H9 (cell line): ENCODE data around the gene CDYL. TPM values are rescaled to one million over a fixed set of nuclear protein-coding genes. Genes with fewer than 3 reads are reported as not detected.

ENCODE experiments used
- DNase-seq: peaks from one replicate; pipeline ENCODE4 v3.0.0-alpha.2; 2017
- H2AFZ ChIP-seq: one replicate; pipeline ENCODE4 v1.6.1; 2013; ENCODE audit warnings: mild to moderate bottlenecking, low read length, control low read depth, moderate library complexity
- H2AK5ac ChIP-seq: 2 replicates; pipeline ENCODE4 v1.6.1; 2013; ENCODE audit warnings: low read length, control low read depth, mixed read lengths; ENCODE audit not compliant: insufficient read length
- H2BK120ac ChIP-seq: one replicate; pipeline ENCODE4 v1.6.1; 2013; ENCODE audit warnings: low read depth, mild to moderate bottlenecking, low read length, control low read depth, inconsistent platforms; ENCODE audit not compliant: poor library complexity, severe bottlenecking
- H2BK12ac ChIP-seq: 2 replicates; pipeline ENCODE4 v1.6.1; 2013; ENCODE audit warnings: low read length, control low read depth, mixed read lengths, low read depth; ENCODE audit not compliant: insufficient read length
- H2BK15ac ChIP-seq: 2 replicates; pipeline ENCODE4 v1.6.1; 2013; ENCODE audit warnings: low read depth, low read length, control low read depth
- H2BK20ac ChIP-seq: one replicate; pipeline ENCODE4 v1.6.1; 2013; ENCODE audit warnings: low read depth, mild to moderate bottlenecking, low read length, control low read depth, inconsistent platforms; ENCODE audit not compliant: poor library complexity, severe bottlenecking
- H2BK5ac ChIP-seq: 2 replicates; pipeline ENCODE4 v1.6.1; 2013; ENCODE audit warnings: low read length, control low read depth, mixed read lengths; ENCODE audit not compliant: insufficient read length
- H3K14ac ChIP-seq: 2 replicates; pipeline ENCODE4 v1.6.1; 2013; ENCODE audit warnings: low read length, control low read depth; ENCODE audit not compliant: insufficient read depth
- H3K18ac ChIP-seq: 2 replicates; pipeline ENCODE4 v1.6.1; 2013; ENCODE audit warnings: low read depth, mild to moderate bottlenecking, mixed read lengths, low read length, control low read depth; ENCODE audit not compliant: insufficient read length
- H3K23ac ChIP-seq: 2 replicates; pipeline ENCODE4 v1.6.1; 2013; ENCODE audit warnings: low read length, control low read depth, mixed read lengths, low read depth; ENCODE audit not compliant: insufficient read length
- H3K23me2 ChIP-seq: 2 replicates; pipeline ENCODE4 v1.6.1; 2013; ENCODE audit warnings: low read depth, mild to moderate bottlenecking, mixed read lengths, low read length, control low read depth; ENCODE audit not compliant: insufficient read length, poor library complexity, severe bottlenecking
- H3K27ac ChIP-seq: 2 replicates; pipeline ENCODE4 v1.5.1; 2013; ENCODE audit warnings: low read length, control low read depth, mixed read lengths, low read depth; ENCODE audit not compliant: insufficient read length
- H3K27me3 ChIP-seq: 2 replicates; pipeline ENCODE4 v1.6.1; 2013; ENCODE audit warnings: low read length, control low read depth, inconsistent platforms; ENCODE audit not compliant: insufficient read depth
- H3K4ac ChIP-seq: 2 replicates; pipeline ENCODE4 v1.6.1; 2013; ENCODE audit warnings: low read depth, mild to moderate bottlenecking, control low read depth, inconsistent platforms, low read length, moderate library complexity
- H3K4me1 ChIP-seq: 2 replicates; pipeline ENCODE4 v1.6.1; 2013; ENCODE audit warnings: low read length, control low read depth, inconsistent platforms; ENCODE audit not compliant: insufficient read depth
- H3K4me2 ChIP-seq: 2 replicates; pipeline ENCODE4 v1.6.1; 2013; ENCODE audit warnings: low read length, control low read depth, mixed read lengths; ENCODE audit not compliant: insufficient read length, insufficient read depth
- H3K56ac ChIP-seq: 2 replicates; pipeline ENCODE4 v1.6.1; 2013; ENCODE audit warnings: low read depth, mild to moderate bottlenecking, mixed read lengths, low read length, control low read depth; ENCODE audit not compliant: insufficient read length
- H3K79me1 ChIP-seq: 2 replicates; pipeline ENCODE4 v1.6.1; 2013; ENCODE audit warnings: low read depth, mild to moderate bottlenecking, moderate library complexity, low read length, control low read depth, inconsistent platforms; ENCODE audit not compliant: insufficient read depth, poor library complexity, severe bottlenecking
- H3K79me2 ChIP-seq: 2 replicates; pipeline ENCODE4 v1.6.1; 2013; ENCODE audit warnings: low read length, control low read depth, inconsistent platforms; ENCODE audit not compliant: insufficient read depth
- H3K9ac ChIP-seq: 2 replicates; pipeline ENCODE4 v1.6.1; 2013; ENCODE audit warnings: low read length, control low read depth, mixed read lengths; ENCODE audit not compliant: insufficient read length; ENCODE audit errors: extremely low read depth
- H3K9me3 ChIP-seq: one replicate; pipeline ENCODE4 v1.6.1; 2013; ENCODE audit warnings: low read depth, low read length, inconsistent platforms; ENCODE audit not compliant: control insufficient read depth
- H3T11ph ChIP-seq: one replicate; pipeline ENCODE4 v1.6.1; 2013; ENCODE audit warnings: mild to moderate bottlenecking, low read length, control low read depth, inconsistent platforms
- H4K20me1 ChIP-seq: one replicate; pipeline ENCODE4 v1.6.1; 2013; ENCODE audit not compliant: control insufficient read depth, insufficient read length, insufficient read depth
- H4K5ac ChIP-seq: 2 replicates; pipeline ENCODE4 v1.6.1; 2013; ENCODE audit warnings: low read depth, mild to moderate bottlenecking, mixed read lengths, low read length, control low read depth; ENCODE audit not compliant: insufficient read length
- H4K8ac ChIP-seq: replicated peaks from 2 replicates; pipeline ENCODE4 v1.6.1; 2013; ENCODE audit warnings: low read length, control low read depth, mixed read lengths, low read depth; ENCODE audit not compliant: insufficient read length
- H4K91ac ChIP-seq: 2 replicates; pipeline ENCODE4 v1.6.1; 2013; ENCODE audit warnings: low read depth, mild to moderate bottlenecking, moderate library complexity, mixed read lengths, low read length, control low read depth; ENCODE audit not compliant: insufficient read length
- H3K27ac Mint-ChIP-seq, 3 experiments: 2 replicates in 2 of 3; 3 replicates in 1 of 3; pipeline ENCODE4 v1.8.0; 2020 to 2021; ENCODE audit warnings: mixed read lengths in 3 of 3, mild to moderate bottlenecking in 1 of 3, moderate library complexity in 1 of 3
- H3K27me3 Mint-ChIP-seq: 2 replicates; pipeline ENCODE4 v1.8.0; 2021; ENCODE audit warnings: low read depth, mild to moderate bottlenecking, moderate library complexity, mixed read lengths
- H3K36me3 Mint-ChIP-seq, 3 experiments: 2 replicates in 2 of 3; 3 replicates in 1 of 3; pipeline ENCODE4 v1.8.0; 2020 to 2021; ENCODE audit warnings: low read depth in 3 of 3, mixed read lengths in 3 of 3; ENCODE audit not compliant: insufficient read depth in 1 of 3
- H3K4me1 Mint-ChIP-seq, 2 experiments: 2 replicates each; pipeline ENCODE4 v1.8.0; 2020; ENCODE audit warnings: mixed read lengths in 2 of 2
- H3K4me3 Mint-ChIP-seq, 2 experiments: 2 replicates in 1 of 2; 3 replicates in 1 of 2; pipeline ENCODE4 v1.8.0; 2020 to 2021; ENCODE audit warnings: mild to moderate bottlenecking in 2 of 2, mixed read lengths in 2 of 2, moderate library complexity in 1 of 2
- H3K9me3 Mint-ChIP-seq, 2 experiments: 2 replicates in 1 of 2; 3 replicates in 1 of 2; pipeline ENCODE4 v1.8.0; 2020; ENCODE audit warnings: mild to moderate bottlenecking in 2 of 2, mixed read lengths in 2 of 2, moderate library complexity in 1 of 2
- WGBS: extraction: QIAGEN DNeasy Blood & Tissue Kit; methylation state at CpG from one replicate; pipeline ENCODE4 v1.1.7; 2013; ENCODE audit warnings: missing lambda C conversion rate, low lambda C conversion rate, mixed read lengths; ENCODE audit not compliant: insufficient read length; ENCODE audit errors: extremely low coverage; 5-methylcytosine and 5-hydroxymethylcytosine counted together
- total RNA-seq: library from RNA; stranded (reverse); gene quantifications from 2 replicates; pipeline ENCODE4 v1.2.1, GENCODE V29; 2021
- TF ChIP-seq, protein P1 (sequence below): fragments of 200-600 bp; sonication (generic); conservative IDR thresholded peaks from 3 replicates; pipeline ENCODE4 v1.8.0; 2021; ENCODE audit warnings: antibody characterized with exemption, mild to moderate bottlenecking

The CDYL gene
- total RNA-seq, 1 experiment from 2014 or later = 95.0 TPM

DNA sequence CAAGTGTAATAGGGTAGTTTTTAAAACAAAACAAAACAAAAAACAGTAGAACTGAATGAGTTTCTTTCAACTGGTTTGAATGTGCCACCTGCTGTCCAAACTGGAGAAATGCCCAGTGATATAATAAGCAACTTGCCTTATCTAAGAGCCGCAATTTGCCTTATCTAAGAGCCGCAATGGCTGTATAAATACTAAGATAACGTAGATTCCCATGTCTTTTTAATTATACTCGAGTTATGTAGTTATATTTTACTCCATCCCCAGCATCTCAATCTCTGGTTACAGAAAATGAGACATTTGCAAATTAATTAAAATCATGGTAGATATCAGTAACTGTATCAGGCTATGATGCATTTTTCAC lies 160.5 kb downstream of the CDYL start:
- Histone ChIP-seq H3K4me1 (peaks cover 3% of the 10 kb centered on the region; the same call in 1 of the 2 replicates), H3K9ac (no peak overlapping the region), H4K8ac (no peak overlapping the region), H4K91ac (no peak overlapping the region), H3K79me1 (peaks cover 4% of the 10 kb centered on the region), H2BK5ac (no peak overlapping the region), H3K14ac (no peak overlapping the region), H2AK5ac (no peak overlapping the region), H3T11ph (no peak overlapping the region), H2AFZ (no peak overlapping the region), H3K9me3 (no peaks in the 10 kb centered on the region), H2BK20ac (no peak overlapping the region), H3K4me2 (no peak overlapping the region), H3K23me2 (no peaks in the 10 kb centered on the region), H3K27me3 (no peaks in the 10 kb centered on the region), H2BK12ac (no peak overlapping the region), H4K20me1 (no peaks in the 10 kb centered on the region), H3K18ac (no peak overlapping the region), H4K5ac (no peak overlapping the region), H2BK120ac (no peak overlapping the region), H3K79me2 (peaks cover 4% of the 10 kb centered on the region; the same call in 1 of the 2 replicates), H3K4ac (no peak overlapping the region), H3K23ac (no peak overlapping the region), H3K27ac (no peak overlapping the region), H3K56ac (no peak overlapping the region), H2BK15ac (no peak overlapping the region)
- Mint-ChIP-seq H3K36me3 (peaks cover 16 to 36% (median 19%) of the 10 kb centered on the region in 3 experiments; a peak in 6 of 7 replicates), H3K4me1 (peaks cover 21 to 26% of the 10 kb centered on the region in 2 experiments), H3K27ac (no peak overlapping the region), H3K4me3 (no peak overlapping the region), H3K27me3 (no peaks in the 10 kb centered on the region), H3K9me3 (no peaks in the 10 kb centered on the region; a peak in 1 of 5 replicates)
- WGBS = no CpG with 5 or more reads among the region's 4 CpGs
- TF ChIP-seq, protein P1, sequence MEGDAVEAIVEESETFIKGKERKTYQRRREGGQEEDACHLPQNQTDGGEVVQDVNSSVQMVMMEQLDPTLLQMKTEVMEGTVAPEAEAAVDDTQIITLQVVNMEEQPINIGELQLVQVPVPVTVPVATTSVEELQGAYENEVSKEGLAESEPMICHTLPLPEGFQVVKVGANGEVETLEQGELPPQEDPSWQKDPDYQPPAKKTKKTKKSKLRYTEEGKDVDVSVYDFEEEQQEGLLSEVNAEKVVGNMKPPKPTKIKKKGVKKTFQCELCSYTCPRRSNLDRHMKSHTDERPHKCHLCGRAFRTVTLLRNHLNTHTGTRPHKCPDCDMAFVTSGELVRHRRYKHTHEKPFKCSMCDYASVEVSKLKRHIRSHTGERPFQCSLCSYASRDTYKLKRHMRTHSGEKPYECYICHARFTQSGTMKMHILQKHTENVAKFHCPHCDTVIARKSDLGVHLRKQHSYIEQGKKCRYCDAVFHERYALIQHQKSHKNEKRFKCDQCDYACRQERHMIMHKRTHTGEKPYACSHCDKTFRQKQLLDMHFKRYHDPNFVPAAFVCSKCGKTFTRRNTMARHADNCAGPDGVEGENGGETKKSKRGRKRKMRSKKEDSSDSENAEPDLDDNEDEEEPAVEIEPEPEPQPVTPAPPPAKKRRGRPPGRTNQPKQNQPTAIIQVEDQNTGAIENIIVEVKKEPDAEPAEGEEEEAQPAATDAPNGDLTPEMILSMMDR = peak; percentile 67
- DNase-seq = no peak
